NCI-H2107 treated with DMSO at 0.1 percent for 48 hours (cell line): ENCODE measurements around the gene RCOR2.
"Not testable (repeated sequence)": the region's sequence is repeated elsewhere in the genome, so short reads cannot be mapped to it uniquely, and the experiment has no call there.

ENCODE experiments used
- DNase-seq: peaks from one replicate; lab custom pipeline; 2025; ENCODE audit not compliant: unreplicated experiment; lab: John Stamatoyannopoulos, UW

RCOR2 gene

DNA sequence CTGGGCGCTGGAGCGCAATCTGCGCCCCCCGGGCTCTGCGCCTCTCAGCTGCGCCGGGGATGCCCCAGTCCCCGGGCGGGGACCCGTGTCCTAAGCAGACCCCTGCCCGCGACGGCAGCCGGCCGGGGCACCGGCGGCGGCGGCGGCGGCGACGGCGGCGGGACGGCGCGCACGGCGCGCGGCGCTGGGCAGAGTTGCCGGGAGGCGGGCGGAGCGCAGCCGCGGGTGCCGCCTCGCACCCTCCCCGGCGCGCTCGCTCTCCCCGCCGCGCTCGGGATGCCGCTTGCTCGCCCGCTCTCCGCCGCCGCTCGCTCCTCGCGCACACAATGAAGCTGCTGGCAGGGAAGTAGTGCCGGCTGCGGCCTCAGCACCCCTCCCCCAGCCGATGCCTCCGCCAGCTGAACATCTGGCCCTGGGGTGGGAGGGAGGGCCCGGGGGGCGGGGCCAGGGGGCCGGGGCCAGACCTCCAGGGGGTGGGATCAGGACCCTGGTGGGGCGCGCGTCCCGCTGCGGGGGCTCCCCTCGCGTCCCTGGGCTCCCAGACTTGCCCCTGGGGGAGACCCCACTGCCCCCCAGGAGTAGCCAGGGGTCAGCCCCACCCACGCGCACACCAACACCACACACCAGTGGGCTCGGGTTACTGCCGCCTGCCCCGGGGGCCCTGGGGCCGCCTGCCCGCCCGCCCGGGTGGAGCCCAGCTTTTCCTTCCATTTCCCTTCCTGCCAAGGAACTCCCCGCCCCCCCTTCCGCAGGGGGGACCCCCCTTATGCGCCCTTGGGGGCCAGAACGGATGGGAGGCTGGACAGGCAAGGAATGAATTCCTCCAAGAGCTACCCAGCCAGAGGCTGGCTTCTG lies at the start of gene RCOR2:
Gene RCOR2, minus strand, starts transcription at position 328 of the 855 bp plus-strand sequence. CDS start 708 bp downstream, outside the sequence.
- DNase-seq: peak; percentile 48

DNA sequence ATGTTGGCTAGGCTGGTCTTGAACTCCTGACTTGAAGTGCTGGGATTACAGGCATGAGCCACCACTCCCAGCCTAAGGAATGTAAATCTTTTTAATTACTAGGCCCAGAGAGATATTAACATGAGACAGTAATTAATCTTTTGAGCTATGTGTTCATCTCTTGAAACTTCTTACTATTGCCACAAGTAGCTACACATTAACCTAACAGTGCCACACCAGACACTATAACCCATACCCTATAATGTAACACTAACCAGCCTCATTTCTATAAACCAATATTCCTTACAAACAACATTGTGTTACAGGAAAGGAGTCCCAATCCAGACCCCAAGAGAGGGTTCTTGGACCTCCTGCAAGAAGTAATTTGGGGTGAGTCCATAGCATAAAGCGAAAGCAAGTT lies 49.5 kb upstream of the RCOR2 start:
- no peak for DNase-seq

DNA sequence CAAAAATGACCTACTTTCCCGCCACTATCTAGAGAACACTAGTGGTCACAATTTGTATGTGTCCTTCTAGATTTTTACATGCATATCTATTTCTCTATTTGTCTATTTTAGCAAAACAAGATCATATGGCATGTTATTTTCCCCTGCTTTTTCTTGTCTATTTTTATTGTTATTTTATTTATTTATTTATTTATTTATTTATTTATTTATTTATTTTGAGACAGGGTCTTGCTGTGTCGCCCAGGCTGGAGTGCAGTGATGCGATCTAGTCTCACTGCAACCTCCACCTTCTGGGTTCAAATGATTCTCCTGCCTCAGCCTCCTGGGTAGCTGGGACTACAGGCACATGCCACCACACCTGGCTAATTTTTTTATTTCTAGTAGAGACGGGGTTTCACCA lies 46.9 kb upstream of the RCOR2 start:
- DNase-seq: not testable (repeated sequence)

DNA sequence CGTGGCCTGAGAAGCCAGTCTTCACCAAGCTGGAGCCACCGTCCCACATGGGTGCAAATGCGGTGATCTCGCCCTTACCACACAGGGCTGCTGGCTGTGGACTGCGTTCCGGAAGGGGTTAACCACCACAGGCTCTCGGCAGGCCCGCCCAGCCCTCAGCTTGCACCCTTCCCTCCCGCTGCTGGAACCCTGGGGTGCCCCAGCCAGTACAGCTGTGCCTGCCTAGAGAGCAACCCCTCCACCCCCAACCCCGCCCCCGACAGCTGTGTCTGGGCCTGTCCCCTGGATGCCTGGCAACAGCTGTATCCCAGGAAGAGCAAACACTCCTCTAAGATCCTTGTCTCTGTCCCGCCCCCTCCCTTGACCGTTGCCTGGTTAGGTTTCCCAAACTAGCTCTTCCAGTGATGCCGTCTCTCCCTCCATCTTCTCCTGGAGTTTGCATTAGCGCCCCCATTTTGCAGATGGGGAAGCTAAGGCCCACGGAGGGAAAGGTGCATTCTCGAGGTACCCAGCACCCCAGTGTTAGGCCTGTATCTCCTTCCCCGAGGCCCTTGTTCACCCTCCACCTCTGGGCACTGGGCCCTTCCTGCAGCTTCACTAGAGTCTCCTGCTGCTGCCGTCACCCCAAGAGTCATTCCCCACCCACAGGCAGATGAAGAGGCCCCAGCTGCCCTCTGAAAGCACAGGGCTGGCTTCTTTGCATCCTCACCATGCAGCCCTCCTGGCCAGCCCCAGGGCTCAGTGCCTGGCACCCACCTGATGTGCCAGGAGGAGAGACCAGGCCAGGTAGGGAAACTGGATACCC lies 44.8 kb upstream of the RCOR2 start:
- peak; percentile 70 for DNase-seq

DNA sequence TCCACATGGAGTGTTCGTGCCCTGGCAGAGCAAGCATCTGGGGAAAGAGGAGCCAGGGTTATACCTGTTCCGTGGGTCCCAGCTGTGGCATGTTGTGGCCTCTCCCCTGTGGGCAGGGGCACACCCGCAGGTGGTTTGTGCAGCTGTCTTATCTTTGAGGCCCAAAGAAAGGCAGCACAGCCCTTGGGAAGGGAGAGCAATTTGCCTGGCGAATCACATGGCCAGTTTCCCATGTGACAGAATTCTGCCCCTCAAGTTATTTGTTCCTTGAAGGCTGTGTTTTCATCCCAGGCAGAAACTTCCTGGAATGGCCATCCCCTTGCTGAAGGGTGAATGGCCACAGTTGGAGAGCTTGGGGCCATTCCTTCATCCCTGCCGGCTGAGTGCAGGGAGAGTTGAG lies 41.0 kb upstream of the RCOR2 start:
- DNase-seq: no peak

DNA sequence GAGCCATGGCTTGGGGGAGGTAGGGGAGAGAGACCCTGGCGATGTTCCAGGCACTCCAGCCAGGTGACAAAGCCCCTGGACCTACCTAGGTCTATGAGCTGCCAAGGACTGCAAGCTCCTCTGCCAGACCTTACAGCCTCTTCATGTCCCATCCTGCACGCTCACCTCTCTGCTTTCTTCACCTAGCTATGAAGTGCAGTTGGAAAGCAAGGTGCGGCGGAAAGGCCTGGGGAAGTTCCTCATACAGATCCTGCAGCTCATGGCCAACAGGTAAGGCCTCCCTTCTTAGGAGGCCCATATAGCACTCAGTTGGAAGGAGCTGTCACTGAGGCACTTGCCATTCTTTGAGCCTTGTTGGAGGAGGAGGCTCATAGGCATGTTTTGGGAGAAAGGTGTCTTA lies 35.6 kb upstream of the RCOR2 start:
- DNase-seq: no peak

DNA sequence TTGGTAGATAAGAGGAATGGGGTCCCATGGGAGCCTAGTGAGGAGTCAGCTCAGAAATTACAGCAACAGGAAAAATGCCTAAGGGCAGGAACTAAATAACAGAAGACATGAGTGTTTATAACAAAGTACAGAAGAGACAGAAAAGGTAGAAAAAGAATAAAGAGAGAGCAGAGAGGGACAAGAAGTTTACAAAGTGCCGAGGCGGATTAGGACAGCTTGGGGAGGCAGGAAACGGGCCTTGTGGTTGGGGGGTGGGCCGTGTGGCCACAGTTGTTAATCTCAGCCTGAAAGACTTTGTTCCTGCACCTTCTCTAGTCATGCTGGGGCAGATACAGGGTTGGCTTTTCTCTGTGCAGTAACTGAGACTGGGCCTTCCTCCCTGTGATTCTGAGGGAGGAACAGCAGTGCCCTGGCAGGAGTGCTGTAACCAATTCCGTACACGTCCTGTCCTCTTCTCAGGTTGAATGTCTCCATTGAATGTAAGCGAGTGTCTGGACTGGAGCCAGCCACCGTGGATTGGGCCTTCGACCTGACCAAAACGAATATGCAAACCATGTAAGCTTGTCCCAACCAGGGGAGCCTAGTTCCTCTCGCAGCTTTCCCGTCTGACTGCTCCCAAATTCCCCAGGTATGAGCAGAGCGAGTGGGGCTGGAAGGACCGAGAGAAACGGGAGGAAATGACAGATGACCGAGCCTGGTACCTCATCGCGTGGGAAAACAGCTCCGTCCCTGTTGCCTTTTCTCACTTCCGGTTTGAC lies 35.0 kb upstream of the RCOR2 start:
- no peak for DNase-seq

DNA sequence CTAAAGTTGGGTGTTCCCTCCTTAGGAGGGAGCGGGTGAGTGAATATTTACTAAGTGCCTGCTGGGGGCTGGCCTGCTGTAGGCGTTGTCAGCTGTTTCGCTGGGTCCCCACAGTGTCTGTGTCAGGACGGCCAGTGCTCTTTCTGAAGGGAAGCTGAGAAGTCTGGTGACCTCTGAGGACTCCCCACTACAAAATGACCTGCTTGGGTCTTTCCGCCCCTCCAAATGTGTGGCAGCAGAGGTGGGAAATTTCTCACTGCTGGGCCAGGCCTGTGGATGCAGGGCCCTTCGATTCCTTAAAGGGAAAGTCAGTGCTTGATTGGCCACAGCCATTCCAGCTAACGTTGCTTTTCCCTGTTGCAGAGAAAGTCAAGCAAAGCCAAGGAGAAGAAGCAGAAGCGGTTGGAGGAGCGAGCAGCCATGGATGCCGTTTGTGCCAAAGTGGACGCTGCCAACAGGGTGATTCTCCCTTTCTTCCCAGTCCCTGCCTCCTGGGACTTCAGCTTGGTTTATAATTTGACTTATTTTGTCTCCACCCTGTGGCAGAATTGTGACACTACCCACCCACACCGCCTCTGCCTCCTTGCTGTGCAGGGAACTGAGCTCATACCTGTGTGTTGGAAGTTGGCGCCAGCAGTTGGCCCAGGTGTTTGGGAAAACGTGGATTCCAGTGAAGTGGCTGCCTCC lies 28.7 kb upstream of the RCOR2 start:
- DNase-seq: peak; percentile 71

DNA sequence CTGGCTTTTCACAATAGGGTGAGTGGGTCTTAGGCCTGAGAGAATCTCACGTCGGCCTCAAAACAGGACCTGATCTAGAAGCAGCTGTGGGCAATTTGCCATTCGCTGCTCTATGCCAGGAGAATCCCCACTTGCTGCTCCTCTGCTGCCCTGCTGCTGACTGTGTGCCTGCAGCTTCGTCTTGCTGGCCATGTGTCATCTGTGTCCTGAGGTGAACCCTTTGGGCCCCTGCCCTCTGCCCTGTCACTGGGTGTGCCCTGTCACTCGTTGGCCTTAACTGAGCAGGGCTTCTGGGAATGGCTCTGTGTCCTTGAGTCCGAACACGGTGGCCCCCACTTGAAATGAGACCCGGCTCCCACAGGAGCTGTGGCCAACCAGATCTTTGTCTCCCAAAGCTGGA lies 28.0 kb upstream of the RCOR2 start:
- no peak for DNase-seq

DNA sequence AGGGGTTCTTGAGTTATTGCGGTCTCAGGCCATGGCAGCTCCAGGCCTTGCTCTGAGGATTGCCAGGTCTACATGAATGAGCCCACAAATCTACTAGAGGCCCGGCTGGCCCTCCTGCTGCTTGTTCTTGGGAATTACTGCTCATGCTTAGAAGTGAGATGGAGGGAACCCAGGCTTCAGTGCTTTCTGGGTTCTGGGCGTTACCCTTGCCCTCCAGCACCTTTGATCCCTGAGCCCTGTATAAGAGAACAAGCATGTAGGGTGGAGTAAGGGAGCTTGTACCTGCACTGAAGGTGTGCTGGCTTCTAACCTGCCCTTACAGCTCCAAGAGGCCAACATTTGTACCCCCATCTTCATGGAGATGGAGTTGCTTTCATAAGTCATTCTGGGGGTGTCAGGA lies 25.8 kb upstream of the RCOR2 start:
- no peak for DNase-seq

DNA sequence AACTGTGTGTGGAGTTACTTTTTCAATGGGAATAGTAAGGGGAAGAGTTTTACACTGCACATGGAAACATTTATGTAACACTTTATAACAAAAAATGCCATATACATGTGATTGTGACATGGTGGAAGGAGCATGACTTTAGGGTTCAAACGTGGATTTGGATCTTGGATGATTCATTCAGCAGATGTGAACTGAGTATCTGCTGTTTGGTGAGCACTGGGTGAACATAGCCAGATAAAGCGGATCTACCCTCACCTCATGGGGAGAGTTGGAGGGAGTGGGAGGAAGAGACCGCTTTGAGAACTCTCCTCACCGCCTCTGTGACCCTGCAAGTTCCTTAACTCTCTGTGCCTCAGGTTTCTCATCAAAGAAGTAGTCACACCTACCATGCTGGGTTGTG lies 24.9 kb upstream of the RCOR2 start:
- DNase-seq: no peak

DNA sequence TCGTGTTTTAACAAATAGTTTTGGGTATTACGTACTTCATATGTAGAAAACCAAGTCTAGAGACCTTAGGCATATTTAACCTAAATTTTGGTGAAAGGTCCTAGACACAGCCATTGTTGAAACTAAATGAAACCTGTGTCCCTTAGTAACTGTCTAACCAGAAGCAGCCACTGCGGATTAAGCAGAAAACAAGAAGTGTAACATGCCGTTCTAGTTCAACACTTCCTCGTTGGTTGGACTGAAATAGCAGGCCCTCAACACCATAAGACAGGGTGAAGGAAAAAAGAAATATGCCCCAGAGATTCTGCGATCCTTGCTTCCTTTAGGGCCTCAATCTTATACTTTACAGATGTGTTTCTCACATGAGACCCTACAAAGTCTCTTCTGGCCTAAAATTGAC lies 23.8 kb upstream of the RCOR2 start:
- no peak for DNase-seq

DNA sequence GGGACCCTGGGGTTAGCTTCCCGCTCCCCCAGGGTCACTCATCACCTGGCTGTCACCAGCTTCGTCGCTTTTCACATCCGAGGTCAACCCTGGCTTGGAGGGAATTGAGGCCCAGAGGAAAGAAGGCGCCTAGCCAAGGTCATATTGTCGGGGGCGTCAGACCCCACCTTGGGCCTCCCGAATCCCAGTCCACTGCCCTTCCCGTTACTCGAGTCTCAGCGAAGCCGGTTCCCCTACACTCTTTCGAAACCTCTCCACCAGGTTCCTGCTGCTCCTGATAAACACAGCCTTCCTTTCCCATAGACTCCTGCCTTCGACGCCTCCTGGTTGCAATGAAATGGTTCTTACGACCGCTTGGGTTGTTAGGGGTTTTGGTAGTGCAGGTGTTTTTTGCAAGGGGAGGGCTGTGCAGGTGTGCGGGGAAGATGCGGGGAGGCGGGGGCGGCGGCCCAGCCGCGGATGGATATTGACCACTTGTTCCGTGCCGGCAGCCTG lies 22.5 kb upstream of the RCOR2 start:
- peak; percentile 18 for DNase-seq

DNA sequence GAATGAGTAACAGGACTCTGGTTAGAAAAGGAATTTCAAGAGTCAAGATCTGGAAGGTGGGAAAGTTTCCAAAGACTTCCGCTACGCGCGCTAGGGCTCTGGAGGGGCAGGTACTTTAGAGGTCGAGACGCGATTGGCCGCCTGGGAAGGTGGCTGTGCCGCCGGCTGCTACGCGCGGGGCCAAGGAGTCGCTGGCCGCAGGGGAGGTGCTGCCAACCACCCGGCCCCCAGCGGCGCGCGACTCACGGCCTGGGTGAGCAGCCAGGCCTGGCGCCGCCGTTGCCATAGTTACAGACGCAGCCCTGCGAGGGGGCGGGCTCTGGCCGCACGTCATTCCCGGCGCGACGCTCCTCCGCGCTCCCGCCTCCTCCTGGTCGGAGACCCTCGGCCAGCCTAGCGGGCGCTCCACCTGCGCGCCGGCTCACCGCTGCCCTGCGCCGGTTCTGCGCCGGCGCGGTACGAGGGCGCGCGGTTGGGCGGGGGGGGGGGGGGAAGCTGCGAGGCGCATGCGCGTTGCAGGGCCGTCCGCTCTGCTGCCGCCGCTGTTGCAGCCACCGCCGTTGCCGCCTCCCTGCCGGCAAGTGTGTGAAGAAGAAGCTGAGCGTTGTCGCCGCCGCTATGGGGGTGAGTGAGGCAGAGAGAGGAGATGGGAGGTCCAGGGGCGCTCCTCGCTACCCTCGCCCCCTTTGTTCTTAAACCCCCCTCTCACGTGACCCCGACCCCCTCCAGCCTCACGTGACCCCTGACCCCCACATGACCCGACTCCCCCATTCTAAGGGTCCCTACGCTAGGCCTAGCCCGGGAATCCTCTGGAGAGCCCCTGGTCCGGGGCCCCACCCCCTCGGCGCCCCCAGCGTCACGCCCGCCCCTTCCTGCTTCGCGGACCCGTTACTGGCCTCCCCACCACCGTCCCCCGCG lies 21.8 kb upstream of the RCOR2 start, which contains the start of gene NAA40:
Gene NAA40, plus strand, starts transcription at position 524 of the 918 bp plus-strand sequence. Its CDS starts 95 bp downstream, at position 619.
- DNase-seq: peak; percentile 77

DNA sequence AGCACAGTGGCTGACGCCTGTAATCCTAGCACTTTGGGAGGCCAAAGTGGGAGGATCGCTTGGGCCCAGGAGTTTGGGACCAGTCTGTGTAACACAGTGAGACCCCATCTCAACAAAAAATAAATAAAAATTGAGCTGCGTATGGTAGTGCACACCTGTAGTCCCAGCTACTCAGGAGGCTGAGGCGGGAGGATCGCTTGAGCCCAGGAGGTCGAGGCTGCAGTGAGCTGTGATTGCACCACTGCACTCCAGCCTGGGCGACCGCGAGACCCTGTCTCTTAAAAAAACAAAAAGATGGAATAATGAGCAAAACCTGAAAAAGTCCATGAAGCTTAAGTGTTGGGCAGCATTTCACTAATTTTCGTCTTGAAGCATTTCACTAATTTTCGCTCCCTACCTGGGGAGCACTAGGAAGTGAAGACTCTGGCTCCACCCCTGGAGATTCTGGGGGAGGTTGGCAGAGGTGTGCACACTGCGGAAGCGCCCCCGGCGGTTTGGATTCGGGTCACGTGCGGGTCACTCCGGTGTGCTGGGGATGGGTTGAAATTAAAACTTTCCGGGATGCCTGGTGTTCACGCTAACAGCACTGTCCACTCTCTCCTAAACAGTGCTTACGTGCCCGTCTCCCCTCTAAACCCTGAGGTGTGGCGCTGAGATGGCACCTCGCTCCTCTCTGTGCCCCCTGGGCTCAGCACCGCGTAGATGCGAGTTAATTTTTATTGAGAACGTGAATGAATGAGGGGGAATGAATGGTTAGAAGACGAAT lies 20.9 kb upstream of the RCOR2 start:
- no peak for DNase-seq

DNA sequence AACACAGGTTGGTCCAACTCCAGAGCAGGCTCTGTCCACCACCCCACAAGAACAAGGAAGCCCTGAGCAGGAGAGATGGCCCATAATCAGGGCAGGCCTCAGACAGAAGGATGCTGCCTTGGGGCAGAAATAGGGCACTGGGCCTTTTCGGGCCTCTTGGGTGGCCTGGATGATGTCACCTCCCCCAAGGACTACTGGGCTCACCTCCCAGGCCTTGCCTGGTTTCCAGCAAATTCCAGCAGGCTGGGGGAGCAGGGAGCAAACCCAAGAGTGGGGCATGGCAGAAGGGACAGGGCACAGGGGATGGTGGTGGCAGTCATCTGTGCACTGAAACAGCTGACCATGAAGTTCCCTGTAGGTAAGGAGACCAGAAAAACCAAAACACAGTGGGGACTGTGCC lies 16.5 kb upstream of the RCOR2 start:
- DNase-seq: no peak

DNA sequence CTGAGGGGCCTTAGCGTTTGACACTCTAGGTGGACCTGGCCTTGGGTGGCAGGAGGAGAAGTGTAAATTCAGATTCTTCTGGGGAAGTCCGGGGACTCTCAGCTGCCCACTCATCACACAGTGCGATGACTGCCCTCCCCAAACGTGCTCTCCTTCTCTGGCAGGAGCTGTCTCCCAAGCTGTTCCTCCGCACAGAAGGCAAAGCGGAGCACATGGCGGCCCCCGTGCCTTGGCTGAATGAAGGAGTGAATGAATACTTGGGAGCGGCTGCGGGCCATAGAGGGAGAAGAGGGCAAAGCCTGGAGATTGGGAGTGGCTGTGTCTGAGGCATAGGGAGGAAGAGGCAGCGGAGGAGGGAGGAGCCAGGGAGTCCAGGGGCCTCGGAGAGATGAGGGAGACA lies 14.9 kb upstream of the RCOR2 start:
- DNase-seq: no peak

DNA sequence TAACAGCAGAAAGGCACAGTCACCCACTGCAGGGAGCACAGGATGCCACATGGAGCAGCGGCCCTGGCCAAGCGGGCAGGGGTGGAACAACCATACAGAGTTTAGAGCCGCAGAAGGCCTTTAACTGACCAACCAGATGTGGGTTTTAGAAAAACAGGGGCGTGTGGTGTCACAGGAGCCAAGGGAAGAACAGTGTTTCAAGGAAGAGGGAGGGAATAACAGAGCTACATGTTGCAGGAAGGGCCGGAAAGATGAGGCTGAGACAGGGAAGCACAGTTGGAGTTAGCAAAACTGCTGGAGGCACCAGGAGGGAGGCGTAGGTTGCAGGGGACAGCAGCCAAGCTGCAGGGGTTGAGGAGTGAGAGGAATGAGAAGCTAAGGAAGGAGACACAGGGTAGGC lies 14.1 kb upstream of the RCOR2 start:
- DNase-seq: no peak

DNA sequence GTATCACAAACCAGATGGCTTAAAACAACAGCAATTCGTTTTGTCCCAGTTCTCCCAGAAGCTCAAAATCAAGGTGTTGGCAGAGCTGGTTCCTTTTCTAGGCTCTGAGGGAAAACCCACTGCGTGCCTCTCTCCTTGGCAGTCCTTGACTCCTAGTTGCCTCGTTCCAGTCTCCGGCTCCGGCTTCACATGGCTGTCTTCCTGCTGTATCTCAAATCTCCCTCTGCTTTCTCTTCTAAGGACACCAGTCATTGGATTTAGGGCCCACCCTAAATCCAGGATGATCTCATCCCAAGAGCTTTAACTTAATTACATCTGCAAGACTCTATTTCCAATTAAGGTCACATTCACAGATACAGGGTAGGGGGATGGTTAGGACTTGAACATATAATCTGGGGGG lies 12.7 kb upstream of the RCOR2 start:
- no peak for DNase-seq
